Measurements from ENCODE around the gene APOBEC3G.
"Not testable (repeated sequence)": the region's sequence is repeated elsewhere in the genome, so short reads cannot be mapped to it uniquely, and the experiment has no call there.

- not testable (repeated sequence) for TF ChIP-seq CTCF (IDR thresholded peaks at IDR 0.05; ENCODE audit: poor library complexity); EZH2 (IDR thresholded peaks at IDR 0.05; ENCODE audit: borderline replicate concordance); EZH2phosphoT487 (IDR thresholded peaks at IDR 0.05; ENCODE audit: low read depth, severe bottlenecking, unreplicated experiment)
These were observed 10.4 kb upstream of the APOBEC3G start for GRCh38 chr22:39066442-39067276.
